NB4 (cell line): ENCODE measurements around the gene RSL24D1.

Experiments
- CTCF ChIP-seq: IDR thresholded peaks from one replicate; pipeline ENCODE4 v1.5.1; 2012; ENCODE audit warnings: low read depth, low read length
- POLR2A ChIP-seq: IDR thresholded peaks from 2 replicates; pipeline ENCODE4 v1.6.1; 2011; ENCODE audit warnings: mild to moderate bottlenecking; ENCODE audit not compliant: insufficient read length; ENCODE audit errors: extremely low read depth

GRCh38 chr15:55230953-55231352 is 34.2 kb upstream of the RSL24D1 start:
- TF ChIP-seq CTCF (no peak), POLR2A (no peak)
